GM18951 (cell line): ENCODE data around the gene PTPRN2.

Source experiments
- POLR2A ChIP-seq: IDR thresholded peaks from 4 replicates; pipeline ENCODE4 v1.6.1; 2011; ENCODE audit warnings: mild to moderate bottlenecking; ENCODE audit not compliant: insufficient read length, insufficient read depth; ENCODE audit errors: extremely low read depth
- in situ Hi-C: fragments of 300-500 bp; cut with MboI; formaldehyde crosslinking; loops from one replicate; pipeline ENCODE4 v1.12.0; 2022; ENCODE audit warnings: low sequenced_read_pairs, mixed read lengths, inconsistent platforms; ENCODE audit not compliant: unreplicated experiment

The PTPRN2 gene

DNA sequence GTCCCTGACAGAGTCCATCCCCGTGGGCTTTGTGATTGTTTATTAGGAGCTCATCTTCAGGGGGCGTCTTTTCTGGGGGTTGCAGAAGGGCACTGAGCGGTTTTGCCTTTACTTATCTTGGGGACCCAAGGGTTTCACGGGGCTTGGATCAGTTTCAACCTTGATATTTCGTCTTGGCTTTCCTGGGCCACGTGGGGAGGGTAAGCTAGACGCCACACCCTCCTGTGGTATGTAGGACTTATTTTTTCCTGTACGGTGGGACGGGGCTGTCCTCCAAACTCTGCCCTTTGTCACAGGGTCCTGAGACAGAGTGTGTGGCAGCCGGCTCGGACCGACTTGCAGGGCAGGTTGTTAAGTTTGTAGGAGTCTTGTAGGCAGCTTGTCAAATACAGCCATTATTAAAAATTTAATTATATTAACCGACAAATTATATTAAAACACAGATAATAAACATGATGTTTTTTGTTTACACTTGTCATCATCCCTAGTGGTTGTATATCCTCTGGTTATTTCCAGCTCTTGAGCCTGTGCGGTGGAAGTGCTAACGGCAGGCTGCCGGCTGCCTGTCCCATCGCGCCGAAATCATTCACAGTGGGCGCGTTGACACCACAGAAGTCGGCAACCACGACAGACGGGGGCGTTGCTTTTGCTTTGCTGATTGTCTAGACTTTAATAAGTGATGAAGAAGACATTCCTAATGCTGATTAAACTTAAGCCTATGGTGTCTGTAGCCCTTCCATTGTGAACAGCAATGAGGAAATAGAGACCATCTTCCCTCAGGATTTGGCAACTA is 1057.7 kb downstream of the PTPRN2 start:
- TF ChIP-seq POLR2A, result no peak
- in situ Hi-C loops, result no loop called here

DNA sequence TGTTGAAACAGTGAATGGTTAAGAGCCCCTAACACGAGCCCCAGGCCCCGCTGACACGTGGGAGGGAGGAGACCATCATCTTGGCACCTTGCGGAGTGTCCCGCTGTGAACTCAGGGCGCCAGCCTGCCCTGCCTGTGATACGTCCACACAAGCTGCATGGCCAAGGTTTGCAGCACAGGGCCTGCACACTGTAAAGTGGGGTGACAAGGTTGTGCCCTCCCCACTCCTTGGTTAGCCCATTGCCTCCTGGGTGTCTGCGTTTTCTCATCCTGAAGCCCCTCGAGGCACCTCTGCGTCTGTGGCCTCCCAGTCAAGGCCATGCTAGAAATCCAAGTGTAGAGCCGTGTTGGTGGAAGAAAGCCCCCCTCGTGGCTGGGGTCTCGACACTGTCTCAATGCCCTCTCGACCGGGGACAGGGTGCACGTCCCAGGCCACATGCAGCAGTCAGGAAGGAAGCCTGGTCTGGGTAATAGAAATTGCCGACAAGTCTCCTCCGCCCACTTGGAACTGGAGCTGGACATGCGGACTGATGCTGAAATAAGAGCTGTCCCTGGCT is 1058.8 kb downstream of the PTPRN2 start:
- TF ChIP-seq POLR2A, result no peak
- in situ Hi-C loops, result no loop called here

DNA sequence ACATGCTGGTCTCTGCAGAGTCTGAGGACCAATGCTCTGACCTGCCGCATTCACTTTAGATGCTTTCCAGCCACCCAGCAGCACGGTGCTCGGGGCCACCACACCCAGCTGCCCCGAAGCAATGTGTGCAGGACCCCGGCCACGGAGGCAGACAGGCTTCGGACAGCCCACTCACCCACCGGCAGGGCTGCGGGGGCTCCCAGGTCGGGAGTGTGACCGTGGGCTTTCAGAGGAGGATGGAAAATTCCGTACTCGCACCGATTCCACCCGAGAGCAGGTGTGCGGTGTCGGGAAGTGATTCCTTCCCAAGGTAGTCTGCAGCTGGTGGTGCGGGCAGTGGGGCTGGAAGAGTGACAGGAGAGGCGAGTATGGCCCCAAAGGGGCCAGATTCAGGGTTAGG is 1059.9 kb downstream of the PTPRN2 start:
- TF ChIP-seq POLR2A, result no peak
- in situ Hi-C loops, result no loop called here

DNA sequence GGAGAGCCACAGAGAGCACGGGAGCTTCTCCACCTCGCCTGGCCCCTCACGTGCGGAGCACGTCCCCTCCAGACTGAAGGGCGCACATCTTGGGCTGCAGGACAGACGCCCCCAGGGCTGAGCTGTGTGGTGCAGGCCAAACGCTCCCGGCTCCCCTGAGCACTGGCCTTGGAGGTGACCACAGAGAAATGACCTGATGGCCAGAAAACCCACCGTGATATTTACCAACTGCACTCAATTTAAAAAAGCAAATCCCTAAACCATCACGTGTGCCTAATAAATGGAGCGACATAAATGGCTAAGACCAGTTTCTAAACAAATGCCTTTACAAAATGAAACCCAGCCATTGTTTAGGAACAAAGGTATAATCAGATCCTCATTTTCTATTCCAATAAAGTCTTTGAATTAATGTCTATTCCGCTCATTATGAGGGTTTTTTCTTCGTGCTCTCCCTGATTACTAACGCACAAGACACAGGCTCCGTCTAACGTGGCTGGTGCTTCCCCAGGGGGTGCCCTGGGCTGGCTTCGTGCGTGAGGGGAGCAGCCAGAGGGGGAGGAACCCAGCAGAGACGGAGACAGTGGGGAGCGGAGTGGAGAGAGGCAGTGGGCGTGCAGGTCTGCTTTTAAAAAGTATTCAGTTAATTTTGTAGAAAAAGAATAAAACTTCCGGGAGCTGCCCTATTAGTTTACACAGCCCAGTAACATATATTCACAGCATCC is 1060.5 kb downstream of the PTPRN2 start:
- TF ChIP-seq POLR2A, result no peak
- in situ Hi-C loops, result no loop called here

DNA sequence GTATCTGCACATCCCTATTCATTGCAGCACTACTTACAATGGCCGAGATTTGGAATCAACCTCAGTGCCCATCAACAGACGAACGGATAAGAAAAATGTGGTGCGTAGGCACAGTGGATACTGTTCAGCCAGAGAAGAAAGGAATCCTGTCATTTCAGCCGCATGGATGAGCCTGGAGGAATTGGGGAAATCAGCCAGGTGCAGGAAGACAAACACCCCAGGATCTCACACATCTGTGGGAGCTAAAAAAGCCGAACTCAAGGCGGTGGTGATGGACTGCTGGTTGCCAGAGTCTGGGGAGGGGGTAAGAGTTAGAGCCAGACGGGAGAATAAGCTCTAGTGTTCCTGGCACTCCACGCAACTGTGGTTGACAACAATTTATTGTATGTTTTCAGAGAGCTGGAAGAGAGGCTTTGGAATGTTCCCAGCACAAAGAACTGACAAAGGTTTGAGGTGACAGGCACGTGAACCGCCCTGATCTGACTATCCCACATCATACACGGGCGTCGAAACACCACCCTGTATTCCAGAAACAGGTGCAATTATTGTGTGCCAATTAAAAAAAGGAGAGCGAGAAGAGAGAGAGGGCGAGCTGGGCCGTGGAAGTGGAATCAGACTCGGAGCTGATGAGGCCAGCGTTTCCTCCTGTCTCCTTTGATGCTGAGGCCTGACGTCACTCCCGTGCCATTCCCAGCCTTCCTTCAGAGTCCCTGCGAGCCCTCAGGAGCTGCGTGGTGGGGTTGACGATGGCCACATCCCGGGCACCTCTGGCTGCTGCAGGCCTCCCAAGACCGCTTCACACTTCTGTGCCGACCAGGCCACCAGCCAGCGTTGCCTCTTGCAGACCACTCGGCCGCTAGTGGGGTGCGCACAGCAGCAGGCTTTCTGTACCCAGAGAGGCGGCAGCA is 1061.4 kb downstream of the PTPRN2 start:
- TF ChIP-seq POLR2A, result no peak
- in situ Hi-C loops, result no loop called here

DNA sequence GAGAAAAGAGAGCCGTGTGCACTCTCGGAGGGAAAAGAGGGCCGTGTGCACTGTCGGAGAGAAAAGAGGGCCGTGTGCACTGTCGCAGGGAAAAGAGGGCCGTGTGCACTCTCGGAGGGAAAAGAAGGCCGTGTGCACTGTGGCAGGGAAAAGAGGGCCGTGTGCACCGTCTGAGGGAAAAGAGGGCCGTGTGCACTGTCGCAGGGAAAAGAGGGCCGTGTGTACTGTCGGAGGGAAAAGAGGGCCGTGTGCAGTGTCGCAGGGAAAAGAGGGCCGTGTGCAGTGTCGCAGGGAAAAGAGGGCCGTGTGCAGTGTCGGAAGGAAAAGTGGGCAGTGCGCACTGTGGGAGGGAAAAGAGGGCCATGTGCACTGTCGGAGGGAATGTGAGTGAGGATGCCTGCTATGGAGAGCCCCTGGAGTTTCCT is 1062.1 kb downstream of the PTPRN2 start:
- in situ Hi-C loops, result no loop called here
- TF ChIP-seq POLR2A, result no peak

DNA sequence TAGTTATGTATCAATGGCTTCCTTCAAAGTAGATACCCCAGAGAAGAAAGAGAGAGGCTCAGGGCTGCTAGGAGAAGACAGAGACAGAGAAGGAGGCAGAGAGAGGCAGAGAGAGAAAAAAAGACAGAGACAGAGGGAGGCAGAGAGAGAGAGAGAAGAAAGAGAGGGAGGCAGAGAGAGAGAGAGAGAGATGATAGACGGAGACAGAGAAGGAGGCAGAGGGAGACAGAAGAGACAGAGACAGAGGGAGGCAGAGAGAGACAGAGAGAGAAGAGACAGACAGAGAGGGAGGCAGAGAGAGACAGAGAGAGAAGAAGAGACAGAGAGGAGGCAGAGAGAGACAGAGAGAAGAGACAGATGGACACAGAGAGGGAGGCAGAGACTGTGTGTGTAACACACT is 1062.9 kb downstream of the PTPRN2 start:
- no peak for TF ChIP-seq POLR2A
- in situ Hi-C loops, result no loop called here

DNA sequence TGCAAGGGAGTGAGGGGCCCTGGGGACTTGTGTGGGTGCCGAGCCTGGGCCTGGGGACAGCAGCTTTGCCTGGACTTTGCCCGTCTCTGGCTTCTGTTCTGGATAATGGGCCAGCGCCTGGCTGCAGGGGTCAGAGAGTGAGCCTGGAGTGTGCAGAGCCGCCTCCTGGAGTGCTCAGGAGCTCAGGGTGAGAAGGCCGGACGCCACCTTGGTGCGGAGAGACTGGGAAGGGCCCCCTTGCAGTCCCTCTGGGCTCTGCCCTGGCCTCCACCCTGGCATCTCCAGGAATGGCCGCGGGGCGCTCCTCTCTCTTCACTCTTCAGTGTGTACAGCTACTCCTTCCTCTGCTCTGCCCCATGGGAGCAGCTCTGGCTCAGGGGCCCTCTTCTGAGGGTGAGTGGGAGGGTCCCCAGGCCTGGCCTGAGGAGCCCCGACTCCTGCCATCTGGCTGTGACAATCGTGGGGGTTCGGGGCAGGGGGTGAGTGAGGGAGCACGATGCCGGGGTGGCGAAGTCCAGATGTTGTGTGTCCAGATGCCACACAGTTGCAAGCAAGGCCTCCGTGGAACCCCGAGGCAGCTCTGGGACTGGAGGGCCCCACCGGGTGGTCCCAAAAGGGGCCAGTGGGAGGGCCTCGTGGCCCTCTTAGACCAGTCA is 1063.7 kb downstream of the PTPRN2 start:
- in situ Hi-C loops, result no loop called here
- TF ChIP-seq POLR2A, result no peak

DNA sequence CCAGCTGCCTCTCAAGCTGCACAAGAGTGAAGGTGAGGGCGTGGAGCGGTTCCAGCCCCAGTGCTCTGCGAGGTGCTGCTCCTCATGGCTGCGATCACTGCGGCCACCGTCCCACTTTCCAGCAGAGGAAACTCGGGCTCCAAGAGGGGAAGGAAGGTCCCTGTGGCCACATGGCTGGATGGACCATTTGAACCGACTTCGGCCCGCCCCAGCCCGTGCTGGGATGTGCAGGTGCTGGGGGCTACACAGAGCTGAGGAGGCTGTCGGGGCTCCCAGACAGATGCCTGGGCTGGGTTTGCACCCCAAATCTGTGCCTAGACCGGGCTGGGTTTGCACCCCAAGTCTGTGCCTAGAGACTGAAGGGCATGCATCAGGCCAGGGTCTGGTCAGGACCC is 1064.3 kb downstream of the PTPRN2 start:
- in situ Hi-C loops, result no loop called here
- no peak for TF ChIP-seq POLR2A

DNA sequence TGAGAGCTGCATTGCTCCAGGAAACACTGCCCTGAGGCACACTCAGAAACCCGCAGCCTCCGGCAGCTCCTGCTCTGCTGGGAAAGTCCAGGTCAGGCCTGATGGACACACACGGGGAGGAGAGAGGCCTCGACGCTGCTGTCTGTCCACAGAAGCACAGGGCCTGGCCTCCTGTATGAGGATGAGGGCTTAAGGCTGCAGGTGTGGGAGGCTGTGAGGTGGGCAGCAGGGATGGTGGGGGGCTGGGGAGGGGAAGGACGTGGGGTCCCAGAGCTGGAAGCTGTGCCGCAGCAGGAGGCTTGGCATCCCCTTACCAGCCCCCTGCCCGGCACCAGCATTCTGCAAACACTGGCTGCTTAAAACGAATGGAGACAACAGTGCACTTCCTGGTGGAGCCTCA is 1064.7 kb downstream of the PTPRN2 start:
- TF ChIP-seq POLR2A, result no peak

DNA sequence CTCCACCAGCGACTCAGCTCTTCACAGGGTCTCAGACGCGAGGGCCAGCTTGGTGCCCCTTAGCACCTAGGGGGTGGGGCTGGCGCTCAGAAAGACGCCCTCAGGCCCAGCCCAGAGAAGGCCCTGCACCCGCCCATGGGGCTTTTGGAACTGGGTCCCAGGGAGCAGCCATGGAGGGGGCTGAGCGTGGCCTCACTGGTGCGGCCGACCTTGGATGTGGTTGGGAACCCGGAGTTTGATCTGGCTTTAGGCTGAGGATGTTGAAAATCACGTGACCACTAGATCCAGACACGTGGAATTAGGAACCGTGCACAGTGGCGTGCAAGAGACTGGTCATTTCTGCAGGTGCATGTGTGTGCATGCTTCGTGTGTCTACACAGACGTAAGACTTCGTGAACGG is 1065.4 kb downstream of the PTPRN2 start:
- TF ChIP-seq POLR2A, result no peak
- in situ Hi-C loops, result no loop called here

More for the DNA sequence above, 1064.7 kb downstream of the PTPRN2 start:
- in situ Hi-C loops, result no loop called here

DNA sequence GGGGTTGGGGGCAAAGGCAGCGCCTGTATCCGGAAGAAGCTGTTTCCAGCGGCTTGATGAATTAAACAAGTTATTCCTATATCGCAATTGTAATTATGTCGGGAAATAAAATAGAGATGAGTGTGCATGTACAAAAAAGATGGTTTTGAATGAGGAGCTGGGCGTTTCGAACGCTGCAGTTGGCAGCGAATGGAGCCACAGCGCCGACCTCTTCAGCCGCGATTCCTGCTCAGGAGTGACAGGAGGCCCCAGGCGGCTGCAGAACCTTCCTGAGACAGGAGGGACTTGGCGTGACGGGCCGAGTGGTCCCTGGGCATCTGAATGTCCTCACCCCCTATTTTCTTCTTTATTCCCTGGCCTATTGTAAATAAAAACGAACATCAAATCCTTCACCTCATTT is 1065.9 kb downstream of the PTPRN2 start:
- in situ Hi-C loops, result no loop called here
- no peak for TF ChIP-seq POLR2A
